ENCODE measurements around the gene FTSJ3.

The FTSJ3 gene

GRCh38 chr17:63785556-63785955 is 41.9 kb downstream of the FTSJ3 start:
- no peak for DNase-seq (ENCODE audit: low read depth in 1 of 2, low spot score in 1 of 2)
- no peak for TF ChIP-seq JUND (IDR thresholded peaks at IDR 0.05; ENCODE audit: low read depth)
- in situ Hi-C loops (cut with HindIII; ENCODE audit: low pct_unique_long_range_greater_than_20kb, low sequenced_read_pairs): no loop called here

- no peak for TF ChIP-seq JUND (IDR thresholded peaks at IDR 0.05; ENCODE audit: low read depth)
- in situ Hi-C loops (cut with HindIII; ENCODE audit: low pct_unique_long_range_greater_than_20kb, low sequenced_read_pairs): no loop called here
- DNase-seq (ENCODE audit: low read depth in 1 of 2, low spot score in 1 of 2): no peak
Measured at GRCh38 chr17:63783522-63783921, 43.9 kb downstream of the FTSJ3 start.

GRCh38 chr17:63780928-63781327 is 46.5 kb downstream of the FTSJ3 start:
- in situ Hi-C loops (cut with HindIII; ENCODE audit: low pct_unique_long_range_greater_than_20kb, low sequenced_read_pairs): no loop called here
- DNase-seq (ENCODE audit: low read depth in 1 of 2, low spot score in 1 of 2): no peak
- no peak for TF ChIP-seq JUND (IDR thresholded peaks at IDR 0.05; ENCODE audit: low read depth)

- DNase-seq (ENCODE audit: low read depth in 1 of 2, low spot score in 1 of 2): peak in 1 of 2 experiments; percentile 41
- TF ChIP-seq JUND (IDR thresholded peaks at IDR 0.05; ENCODE audit: low read depth): no peak
- in situ Hi-C loops (cut with HindIII; ENCODE audit: low pct_unique_long_range_greater_than_20kb, low sequenced_read_pairs): no loop called here
Measured at GRCh38 chr17:63780507-63780906, 47.0 kb downstream of the FTSJ3 start.

- in situ Hi-C loops (cut with HindIII; ENCODE audit: low pct_unique_long_range_greater_than_20kb, low sequenced_read_pairs): no loop called here
- DNase-seq (ENCODE audit: low read depth in 1 of 2, low spot score in 1 of 2): no peak
- TF ChIP-seq JUND (IDR thresholded peaks at IDR 0.05; ENCODE audit: low read depth): no peak
Measured at GRCh38 chr17:63775420-63775819, 52.0 kb downstream of the FTSJ3 start.

- in situ Hi-C loops (cut with HindIII; ENCODE audit: low pct_unique_long_range_greater_than_20kb, low sequenced_read_pairs): no loop called here
- DNase-seq (ENCODE audit: low read depth in 1 of 2, low spot score in 1 of 2): peak in 1 of 2 experiments; percentile 26
- TF ChIP-seq JUND (IDR thresholded peaks at IDR 0.05; ENCODE audit: low read depth): no peak
Measured at GRCh38 chr17:63774969-63775265, 52.5 kb downstream of the FTSJ3 start.

- TF ChIP-seq JUND (IDR thresholded peaks at IDR 0.05; ENCODE audit: low read depth): no peak
- in situ Hi-C loops (cut with HindIII; ENCODE audit: low pct_unique_long_range_greater_than_20kb, low sequenced_read_pairs): no loop called here
- DNase-seq (ENCODE audit: low read depth in 1 of 2, low spot score in 1 of 2): peak in 1 of 2 experiments; percentile 66
Measured at GRCh38 chr17:63774141-63774968, 53.1 kb downstream of the FTSJ3 start, which contains the start of gene DDX42. Gene DDX42 (plus strand): TSS chr17:63774170. CDS start chr17:63787050, 12,880 bp downstream.

- TF ChIP-seq JUND (IDR thresholded peaks at IDR 0.05; ENCODE audit: low read depth): no peak
- in situ Hi-C loops (cut with HindIII; ENCODE audit: low pct_unique_long_range_greater_than_20kb, low sequenced_read_pairs): no loop called here
- DNase-seq (ENCODE audit: low read depth in 1 of 2, low spot score in 1 of 2): peak; percentile 99 to 100
Measured at GRCh38 chr17:63773272-63774140, 54.0 kb downstream of the FTSJ3 start, which contains the start of gene CCDC47. Gene CCDC47 (minus strand): TSS chr17:63773597. CDS start chr17:63766175, 7,422 bp downstream.

GRCh38 chr17:63772801-63773271 is 54.6 kb downstream of the FTSJ3 start:
- DNase-seq (ENCODE audit: low read depth in 1 of 2, low spot score in 1 of 2): peak in 1 of 2 experiments; percentile 39
- in situ Hi-C loops (cut with HindIII; ENCODE audit: low pct_unique_long_range_greater_than_20kb, low sequenced_read_pairs): no loop called here
- no peak for TF ChIP-seq JUND (IDR thresholded peaks at IDR 0.05; ENCODE audit: low read depth)

Data from T47D (cell line).